SH-SY5Y (cell line): Measurements from ENCODE around the gene KRT77.

Experiments used
- GATA2 ChIP-seq: IDR thresholded peaks from 2 replicates; pipeline ENCODE4 v1.6.1; 2011; ENCODE audit warnings: mild to moderate bottlenecking, low read depth, low read length
- GATA3 ChIP-seq: IDR thresholded peaks from 2 replicates; pipeline ENCODE4 v1.6.1; 2011; ENCODE audit warnings: low read depth, mild to moderate bottlenecking, low read length, moderate library complexity

DNA sequence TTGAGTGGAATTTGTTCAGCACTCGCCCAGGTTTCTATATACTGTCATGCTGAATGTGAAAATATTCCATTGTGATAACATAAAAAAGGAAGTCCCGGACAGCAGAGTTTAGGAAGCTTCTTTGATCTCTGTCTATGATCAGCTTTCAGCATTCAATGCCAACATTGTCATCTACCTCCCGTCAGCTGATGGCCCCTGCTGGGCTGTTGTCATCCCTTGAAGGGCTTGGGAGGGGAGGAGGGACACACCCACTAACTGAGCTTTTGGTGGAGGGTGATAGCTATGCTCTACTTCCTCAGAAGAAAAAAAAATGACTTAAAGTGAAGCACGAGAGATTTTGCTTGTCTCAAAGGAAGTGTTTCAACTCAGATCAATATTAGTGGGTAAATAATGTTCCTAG is 4.7 kb upstream of the KRT77 start:
- no peak for TF ChIP-seq GATA2
- TF ChIP-seq GATA3 = no peak
